ENCODE measurements around the gene RGS9.
"Not testable (repeated sequence)": the region's sequence is repeated elsewhere in the genome, so short reads cannot be mapped to it uniquely, and the experiment has no call there.

DNA sequence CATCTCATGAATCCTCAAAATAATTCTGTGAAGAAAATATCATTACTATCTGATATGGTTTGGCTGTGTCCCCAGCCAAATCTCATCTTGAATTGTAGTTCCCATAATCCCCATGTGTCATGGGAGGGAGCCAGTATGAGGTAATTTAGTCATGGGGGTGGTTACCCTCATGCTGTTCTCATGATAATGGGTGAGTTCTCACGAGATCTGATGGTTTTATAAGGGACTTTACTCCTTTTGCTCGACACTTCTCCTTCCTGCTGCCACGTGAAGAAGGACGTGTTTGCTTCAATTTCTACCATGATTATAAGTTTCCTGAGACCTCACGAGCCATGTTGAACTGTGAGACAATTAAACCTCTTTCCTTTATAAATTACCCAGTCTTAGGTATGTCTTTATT is 20.7 kb upstream of the RGS9 start:
- TF ChIP-seq, protein P1, sequence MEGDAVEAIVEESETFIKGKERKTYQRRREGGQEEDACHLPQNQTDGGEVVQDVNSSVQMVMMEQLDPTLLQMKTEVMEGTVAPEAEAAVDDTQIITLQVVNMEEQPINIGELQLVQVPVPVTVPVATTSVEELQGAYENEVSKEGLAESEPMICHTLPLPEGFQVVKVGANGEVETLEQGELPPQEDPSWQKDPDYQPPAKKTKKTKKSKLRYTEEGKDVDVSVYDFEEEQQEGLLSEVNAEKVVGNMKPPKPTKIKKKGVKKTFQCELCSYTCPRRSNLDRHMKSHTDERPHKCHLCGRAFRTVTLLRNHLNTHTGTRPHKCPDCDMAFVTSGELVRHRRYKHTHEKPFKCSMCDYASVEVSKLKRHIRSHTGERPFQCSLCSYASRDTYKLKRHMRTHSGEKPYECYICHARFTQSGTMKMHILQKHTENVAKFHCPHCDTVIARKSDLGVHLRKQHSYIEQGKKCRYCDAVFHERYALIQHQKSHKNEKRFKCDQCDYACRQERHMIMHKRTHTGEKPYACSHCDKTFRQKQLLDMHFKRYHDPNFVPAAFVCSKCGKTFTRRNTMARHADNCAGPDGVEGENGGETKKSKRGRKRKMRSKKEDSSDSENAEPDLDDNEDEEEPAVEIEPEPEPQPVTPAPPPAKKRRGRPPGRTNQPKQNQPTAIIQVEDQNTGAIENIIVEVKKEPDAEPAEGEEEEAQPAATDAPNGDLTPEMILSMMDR (conservative IDR thresholded peaks at IDR 0.05 in 1 of 2, IDR thresholded peaks at IDR 0.05 in 1 of 2; ENCODE audit: low read depth in 1 of 2, low read length in 2 of 2): not testable (repeated sequence)
- TF ChIP-seq EZH2 (IDR thresholded peaks at IDR 0.05; ENCODE audit: low read length, missing control alignments): not testable (repeated sequence)

Data from fibroblast of lung (primary cell).